ENCODE data around the gene AGFG1. TPM values are rescaled to one million over a fixed set of nuclear protein-coding genes. Genes with fewer than 3 reads are reported as not detected.

Gene AGFG1
- total RNA-seq, 1 experiment from 2014 or later, result 109 TPM

DNA sequence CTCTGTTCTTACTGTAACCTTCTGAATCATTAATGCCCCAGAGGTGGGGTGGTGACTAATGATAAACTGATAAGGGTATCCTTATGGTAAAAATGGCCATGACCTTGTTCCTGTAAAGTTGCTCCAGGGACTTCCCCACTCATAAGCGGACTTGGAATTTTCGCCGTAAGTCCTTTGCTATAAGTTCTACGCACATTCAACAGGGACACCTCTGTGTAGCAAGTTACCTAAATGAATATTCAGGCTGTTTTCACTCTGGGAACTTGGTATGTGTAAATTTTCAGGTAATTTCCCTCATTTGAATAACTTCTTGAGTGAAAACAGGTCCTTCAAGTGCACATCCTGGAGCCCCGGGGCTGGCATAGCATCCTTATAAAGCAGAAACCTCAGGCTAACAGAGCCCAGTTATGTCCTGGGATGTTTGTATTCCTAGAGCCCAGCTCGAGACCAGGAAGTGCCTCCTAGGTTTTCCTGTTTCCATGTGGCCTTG lies 9.4 kb upstream of the AGFG1 start:
- Mint-ChIP-seq H3K4me3 (no peak overlapping the region), H3K9me3 (no peaks in the 10 kb centered on the region; a peak in 1 of 5 replicates), H3K36me3 (ENCODE audit: insufficient read depth in 1 of 3, low read depth in 3 of 3) (no peaks in the 10 kb centered on the region), H3K27me3 (ENCODE audit: low read depth) (no peaks in the 10 kb centered on the region), H3K27ac (no peak overlapping the region), H3K4me1 (peaks cover 12 to 15% of the 10 kb centered on the region in 2 experiments)
- no peak overlapping the region for H2BK120ac ChIP-seq (ENCODE audit: low read depth, low read length, poor library complexity, severe bottlenecking)
- no CpG with 5 or more reads among the region's 6 CpGs for WGBS (ENCODE audit: extremely low coverage, insufficient read length, low lambda C conversion rate)
- no peak overlapping the region for H3K14ac ChIP-seq (ENCODE audit: insufficient read depth, low read length)
- no peak overlapping the region for H2BK15ac ChIP-seq (ENCODE audit: low read depth, low read length)
- H3K4me1 ChIP-seq (ENCODE audit: insufficient read depth, low read length), result no peaks in the 10 kb centered on the region; the same call in 1 of the 2 replicates
- no peaks in the 10 kb centered on the region for H3K27me3 ChIP-seq (ENCODE audit: insufficient read depth, low read length)
- H4K91ac ChIP-seq (ENCODE audit: insufficient read length, low read depth, low read length), result no peak overlapping the region
- no peak overlapping the region for H4K5ac ChIP-seq (ENCODE audit: insufficient read length, low read depth, low read length)
- H3T11ph ChIP-seq (ENCODE audit: low read length), result no peak overlapping the region
- no peak overlapping the region for H2BK5ac ChIP-seq (ENCODE audit: insufficient read length, low read length)
- no peaks in the 10 kb centered on the region for H3K79me1 ChIP-seq (ENCODE audit: insufficient read depth, low read depth, low read length, poor library complexity, severe bottlenecking)
- no peak overlapping the region for H3K18ac ChIP-seq (ENCODE audit: insufficient read length, low read depth, low read length)
- H2AFZ ChIP-seq (ENCODE audit: low read length), result no peak overlapping the region
- H3K23me2 ChIP-seq (ENCODE audit: insufficient read length, low read depth, low read length, poor library complexity, severe bottlenecking), result no peaks in the 10 kb centered on the region
- no peak overlapping the region for H2BK20ac ChIP-seq (ENCODE audit: low read depth, low read length, poor library complexity, severe bottlenecking)
- H3K9me3 ChIP-seq (ENCODE audit: control insufficient read depth, low read depth, low read length), result no peaks in the 10 kb centered on the region
- H3K27ac ChIP-seq (ENCODE audit: insufficient read length, low read depth, low read length), result no peak overlapping the region
- no peak overlapping the region for H3K4me2 ChIP-seq (ENCODE audit: insufficient read depth, insufficient read length, low read length)
- no peak overlapping the region for H3K23ac ChIP-seq (ENCODE audit: insufficient read length, low read depth, low read length)
- no peak overlapping the region for H3K56ac ChIP-seq (ENCODE audit: insufficient read length, low read depth, low read length)
- no peak for DNase-seq
- no peak overlapping the region for H2BK12ac ChIP-seq (ENCODE audit: insufficient read length, low read depth, low read length)
- no peak for TF ChIP-seq CTCF (conservative IDR thresholded peaks at IDR 0.05)
- no peaks in the 10 kb centered on the region for H3K79me2 ChIP-seq (ENCODE audit: insufficient read depth, low read length)
- no peak overlapping the region for H3K4ac ChIP-seq (ENCODE audit: low read depth, low read length)
- no peak overlapping the region for H4K8ac ChIP-seq (replicated peaks; ENCODE audit: insufficient read length, low read depth, low read length)
- H4K20me1 ChIP-seq (ENCODE audit: control insufficient read depth, insufficient read depth, insufficient read length), result no peaks in the 10 kb centered on the region
- H2AK5ac ChIP-seq (ENCODE audit: insufficient read length, low read length), result no peak overlapping the region
- H3K9ac ChIP-seq (ENCODE audit: extremely low read depth, insufficient read length, low read length), result no peak overlapping the region

Data from H9 (cell line).